Measurements from ENCODE around the gene OTOL1.

The OTOL1 gene

DNA sequence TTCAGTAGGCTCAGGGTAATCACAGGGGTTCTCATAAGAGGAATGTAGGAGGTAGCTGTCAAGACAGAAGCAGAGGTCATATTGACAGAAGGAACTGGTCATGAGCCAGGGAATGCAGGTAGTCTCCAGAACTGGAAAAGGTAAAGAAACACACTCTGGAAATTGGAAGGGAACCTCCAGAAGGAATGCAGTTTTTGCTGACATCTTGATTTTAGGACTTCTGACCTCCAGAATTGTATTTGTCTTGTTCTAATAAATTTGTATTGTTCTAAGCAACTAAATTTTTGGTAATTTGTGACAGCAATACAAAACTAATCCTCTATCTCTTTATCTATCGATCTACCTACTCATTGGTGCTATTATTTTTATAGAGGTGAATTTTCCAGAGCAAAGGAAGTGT lies 49.2 kb downstream of the OTOL1 start:
- no peak for DNase-seq

- DNase-seq: no peak
Measured at GRCh38 chr3:161548301-161548700, 51.7 kb downstream of the OTOL1 start.

- no peak for DNase-seq
Measured at GRCh38 chr3:161549261-161549660, 52.7 kb downstream of the OTOL1 start.

DNA sequence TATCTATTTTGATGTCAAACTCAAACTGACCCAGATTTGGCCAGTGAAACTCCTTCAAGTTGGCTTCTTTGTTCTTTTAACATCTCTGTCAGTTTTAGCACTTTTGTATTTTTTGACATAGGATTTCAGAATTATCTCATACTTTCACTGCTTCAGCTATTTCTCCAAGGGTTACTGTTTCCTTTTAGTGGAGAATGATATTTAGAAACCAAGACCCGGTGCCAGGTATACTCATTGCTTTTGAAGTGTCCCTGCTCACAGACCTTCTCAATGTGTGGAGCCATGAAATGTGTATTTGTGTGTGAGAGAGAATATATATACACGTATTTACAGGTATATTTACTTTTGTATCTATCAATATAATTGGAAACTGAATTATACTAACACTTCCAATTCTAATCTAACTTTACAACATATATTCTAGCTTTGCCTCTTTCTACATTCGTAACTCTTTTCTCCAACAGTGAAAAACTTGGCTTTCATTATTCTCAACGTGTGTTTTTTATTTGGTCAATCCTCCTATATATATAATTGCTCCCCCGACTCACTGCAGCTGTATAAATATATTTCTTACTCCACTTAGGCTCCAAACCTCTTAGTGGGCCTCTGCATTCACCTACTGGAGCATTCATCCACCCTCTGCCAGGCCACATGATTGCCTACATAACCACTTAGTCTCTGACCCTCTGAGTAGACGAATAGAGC lies 54.0 kb downstream of the OTOL1 start:
- DNase-seq: no peak

DNA sequence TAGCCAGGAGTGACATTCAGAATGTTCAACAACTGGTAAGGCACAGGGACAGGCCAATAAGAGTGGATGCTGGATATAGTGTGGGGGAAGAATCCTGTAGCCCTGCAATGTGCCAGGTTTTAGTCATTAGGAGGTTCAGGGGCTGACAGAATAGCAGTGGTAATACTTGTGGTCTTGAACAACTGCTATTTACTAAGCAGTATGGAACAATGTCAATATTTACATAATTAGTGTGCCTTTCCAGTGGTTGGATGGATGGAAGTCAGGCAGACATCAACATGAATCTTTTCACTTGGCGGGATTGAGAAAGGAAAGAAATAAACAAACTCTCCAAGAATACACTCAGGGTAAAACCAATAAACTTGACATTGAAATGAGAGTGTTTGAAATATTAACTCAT lies 55.1 kb downstream of the OTOL1 start:
- DNase-seq: no peak

DNA sequence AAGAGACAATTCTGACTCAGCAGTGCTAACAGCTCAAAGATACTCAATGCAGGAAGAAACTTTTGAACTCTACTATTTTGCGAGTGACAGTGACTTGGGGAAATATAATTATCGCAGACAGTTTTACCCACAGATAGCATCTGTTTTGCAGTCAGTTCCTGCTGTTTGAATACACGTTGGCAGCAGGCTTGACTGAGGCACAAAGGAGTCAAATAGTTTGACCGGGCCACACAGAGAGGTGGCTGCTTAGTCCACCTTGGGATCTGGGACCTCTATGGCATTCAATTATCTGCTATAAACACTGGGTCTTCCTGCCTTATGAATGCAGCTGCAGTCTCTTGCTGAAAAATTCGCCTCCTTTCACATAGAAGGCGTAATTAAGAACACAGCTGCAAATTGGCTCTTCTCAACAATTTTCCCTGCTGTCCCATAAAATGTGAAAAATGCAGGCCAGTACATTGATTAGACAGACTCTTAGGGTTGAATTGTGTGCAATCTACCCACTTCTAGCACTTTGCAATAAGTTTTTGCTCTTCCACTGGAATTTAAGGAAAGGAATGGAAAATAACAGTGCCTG lies 56.5 kb downstream of the OTOL1 start:
- no peak for DNase-seq

Data from kidney glomerular epithelial cell (primary cell).